GM23338 (cell line): ENCODE measurements around the gene CLCF1. TPM values are rescaled to one million over a fixed set of nuclear protein-coding genes. Genes with fewer than 3 reads are reported as not detected.

Experiments
- ATAC-seq: fragments of 200-7000 bp; cut with Tn5 transposase; 3 replicates; pipeline ENCODE4 v1.9.1; 2020
- DNase-seq: peaks from one replicate; pipeline ENCODE4 v3.0.0-alpha.2; 2015; ENCODE audit warnings: low spot score
- H2AFZ ChIP-seq: fragments of 200-600 bp; sonication (generic); 2 replicates; pipeline ENCODE4 v1.8.0; 2016; ENCODE audit warnings: antibody characterized with exemption, mild to moderate bottlenecking, moderate library complexity
- H3F3A ChIP-seq: fragments of 200-600 bp; sonication (generic); replicated peaks from 2 replicates; pipeline ENCODE4 v1.8.0; 2017; ENCODE audit warnings: antibody characterized with exemption, mixed run types, low read depth
- H3K27ac ChIP-seq: fragments of 200-600 bp; sonication (generic); 2 replicates; pipeline ENCODE4 v1.6.1; 2016; ENCODE audit warnings: low read depth
- H3K27me3 ChIP-seq: fragments of 200-600 bp; sonication (generic); 2 replicates; pipeline ENCODE4 v1.8.0; 2016; ENCODE audit warnings: mild to moderate bottlenecking, mixed run types, moderate library complexity; ENCODE audit not compliant: insufficient read depth
- H3K36me3 ChIP-seq: fragments of 200-600 bp; sonication (generic); 2 replicates; pipeline ENCODE4 v1.8.0; 2016; ENCODE audit warnings: mild to moderate bottlenecking; ENCODE audit not compliant: insufficient read depth
- H3K4me1 ChIP-seq: fragments of 200-600 bp; sonication (generic); 2 replicates; pipeline ENCODE4 v1.8.0; 2016; ENCODE audit warnings: mild to moderate bottlenecking, moderate library complexity; ENCODE audit not compliant: insufficient read depth
- H3K4me2 ChIP-seq: fragments of 200-600 bp; sonication (generic); 2 replicates; pipeline ENCODE4 v1.7.1; 2017; ENCODE audit warnings: mixed run types
- H3K4me3 ChIP-seq: fragments of 200-600 bp; sonication (generic); 2 replicates; pipeline ENCODE4 v1.6.1; 2016; ENCODE audit warnings: mixed run types
- H3K79me2 ChIP-seq: fragments of 200-600 bp; sonication (generic); replicated peaks from 2 replicates; pipeline ENCODE4 v1.8.0; 2017; ENCODE audit warnings: mild to moderate bottlenecking; ENCODE audit not compliant: insufficient read depth
- H3K9me2 ChIP-seq: fragments of 200-600 bp; sonication (generic); 2 replicates; pipeline ENCODE4 v1.8.0; 2017; ENCODE audit not compliant: insufficient read depth
- H4K20me1 ChIP-seq: fragments of 200-600 bp; sonication (generic); replicated peaks from 2 replicates; pipeline ENCODE4 v1.8.0; 2017; ENCODE audit warnings: mild to moderate bottlenecking; ENCODE audit not compliant: insufficient read depth
- H3K27ac Mint-ChIP-seq: 2 replicates; pipeline ENCODE4 v1.8.0; 2020; ENCODE audit warnings: inconsistent platforms, mild to moderate bottlenecking, moderate library complexity, mixed read lengths
- H3K27me3 Mint-ChIP-seq: 3 replicates; pipeline ENCODE4 v1.8.0; 2022; ENCODE audit warnings: low read depth, mild to moderate bottlenecking, moderate library complexity, mixed read lengths, inconsistent platforms; ENCODE audit not compliant: insufficient read depth, poor library complexity
- H3K36me3 Mint-ChIP-seq: 3 replicates; pipeline ENCODE4 v1.8.0; 2021; ENCODE audit warnings: low read depth, mild to moderate bottlenecking, inconsistent platforms, moderate library complexity, mixed read lengths
- H3K4me1 Mint-ChIP-seq: 3 replicates; pipeline ENCODE4 v1.8.0; 2020; ENCODE audit warnings: mild to moderate bottlenecking, inconsistent platforms, mixed read lengths
- H3K4me3 Mint-ChIP-seq: 3 replicates; pipeline ENCODE4 v1.8.0; 2021; ENCODE audit warnings: moderate library complexity, mild to moderate bottlenecking, inconsistent platforms, mixed read lengths
- H3K9me3 Mint-ChIP-seq: 3 replicates; pipeline ENCODE4 v1.8.0; 2020; ENCODE audit warnings: moderate library complexity, mild to moderate bottlenecking, inconsistent platforms, mixed read lengths
- CREB1 ChIP-seq: fragments of 250-450 bp; sonication (Bioruptor Pico); IDR thresholded peaks from 2 replicates; pipeline ENCODE4 v1.5.0; 2020; ENCODE audit warnings: low read depth, mild to moderate bottlenecking, moderate library complexity
- CTCF ChIP-seq, 2 experiments: fragments of 200-600 bp in 1 of 2; sonication (generic) in 1 of 2; conservative IDR thresholded peaks; 2 replicates each; pipeline versions ENCODE4 v1.5.1 to v1.6.1; 2016 to 2017; ENCODE audit warnings: antibody characterized with exemption in 2 of 2, low read depth in 2 of 2, mild to moderate bottlenecking in 2 of 2, moderate library complexity in 1 of 2
- ETS1 ChIP-seq: IDR thresholded peaks from 2 replicates; pipeline ENCODE4 v1.6.1; 2016; ENCODE audit warnings: antibody characterized with exemption
- EZH2 ChIP-seq: fragments of 200-600 bp; sonication (generic); IDR thresholded peaks from one replicate; pipeline ENCODE4 v1.8.0; 2017; ENCODE audit warnings: antibody characterized with exemption, mild to moderate bottlenecking, low read depth; ENCODE audit not compliant: unreplicated experiment
- EZH2phosphoT487 ChIP-seq: fragments of 200-600 bp; sonication (generic); IDR thresholded peaks from one replicate; pipeline ENCODE4 v1.8.1; 2018; ENCODE audit warnings: antibody characterized with exemption; ENCODE audit not compliant: unreplicated experiment
- JUNB ChIP-seq: IDR thresholded peaks from one replicate; pipeline ENCODE4 v1.6.1; 2016; ENCODE audit warnings: antibody characterized with exemption; ENCODE audit not compliant: unreplicated experiment
- NANOG ChIP-seq: IDR thresholded peaks from 2 replicates; pipeline ENCODE4 v1.6.1; 2016; ENCODE audit warnings: antibody characterized with exemption, borderline replicate concordance
- POLR2AphosphoS5 ChIP-seq: IDR thresholded peaks from 2 replicates; pipeline ENCODE4 v1.6.1; 2016; ENCODE audit warnings: antibody characterized with exemption, low read depth
- REST ChIP-seq: IDR thresholded peaks from one replicate; pipeline ENCODE4 v1.6.1; 2018; ENCODE audit warnings: antibody characterized with exemption; ENCODE audit not compliant: unreplicated experiment
- STAT1 ChIP-seq: IDR thresholded peaks from one replicate; pipeline ENCODE4 v1.6.1; 2016; ENCODE audit warnings: antibody characterized with exemption; ENCODE audit not compliant: unreplicated experiment
- ZNF114 ChIP-seq: fragments of 250-450 bp; sonication (Bioruptor Pico); IDR thresholded peaks from 2 replicates; pipeline ENCODE4 v1.5.0; 2020; ENCODE audit warnings: mild to moderate bottlenecking, moderate library complexity
- ZNF331 ChIP-seq: fragments of 250-450 bp; sonication (Bioruptor Pico); IDR thresholded peaks from 2 replicates; pipeline ENCODE4 v1.5.0; 2020; ENCODE audit warnings: low read depth, mild to moderate bottlenecking, moderate library complexity
- ZNF462 ChIP-seq: fragments of 250-450 bp; sonication (Bioruptor Pico); IDR thresholded peaks from 2 replicates; pipeline ENCODE4 v1.5.0; 2020; ENCODE audit warnings: mild to moderate bottlenecking, moderate library complexity
- polyA plus RNA-seq: library from polyadenylated mRNA; unstranded; fragments of >200 nt; fragmentation: Nextera tagmentation; extraction: Ambion mirVana; gene quantifications from 2 replicates; pipeline ENCODE4 v1.2.1, GENCODE V29; 2016
- total RNA-seq: library from RNA; depleted of rRNA; stranded (reverse); fragments of >200 nt; shearing (Covaris generic); gene quantifications from 2 replicates; pipeline ENCODE4 v1.2.3, GENCODE V29; 2014

CLCF1 gene
- total and polyA plus RNA-seq, 2 experiments from 2014 or later = 0.32 TPM; not detected in 1

- no peak for DNase-seq
- H3K27ac ChIP-seq = no peak overlapping the region
- no peak overlapping the region for H3K4me3 ChIP-seq
- Mint-ChIP-seq H3K4me3 (no peak overlapping the region; the same call in 2 of the 3 replicates), H3K36me3 (no peaks in the 10 kb centered on the region; the same call in 2 of the 3 replicates), H3K9me3 (no peaks in the 10 kb centered on the region; the same call in 2 of the 3 replicates), H3K27ac (no peak overlapping the region), H3K4me1 (peaks cover 24% of the 10 kb centered on the region), H3K27me3 (peaks cover 30% of the 10 kb centered on the region)
- ATAC-seq = no peak
- no peaks in the 10 kb centered on the region; the same call in 1 of the 2 replicates for H4K20me1 ChIP-seq
- H3K4me1 ChIP-seq = peaks cover 9% of the 10 kb centered on the region
- H3K4me2 ChIP-seq = no peak overlapping the region
- no peaks in the 10 kb centered on the region for H3K79me2 ChIP-seq
- TF ChIP-seq JUNB (no peak), CTCF (conservative IDR thresholded peaks at IDR 0.05; ENCODE audit: low read depth in 2 of 2) (no peak), ZNF114 (no peak), REST (no peak), EZH2phosphoT487 (no peak), EZH2 (no peak), POLR2AphosphoS5 (no peak), ZNF462 (CRISPR knock-in tag) (no peak), ETS1 (no peak), STAT1 (no peak), NANOG (no peak), ZNF331 (CRISPR knock-in tag) (no peak), CREB1 (CRISPR knock-in tag) (no peak)
- no peaks in the 10 kb centered on the region for H3K36me3 ChIP-seq
- H3F3A ChIP-seq = 0 out of 2 replicates have a peak, but pooled peaks cover 13% of the 10 kb centered on the region
- peaks cover 2% of the 10 kb centered on the region; the same call in 1 of the 2 replicates for H3K27me3 ChIP-seq
- H3K9me2 ChIP-seq = no peaks in the 10 kb centered on the region
- no peak overlapping the region for H2AFZ ChIP-seq
These were observed 17.0 kb downstream of the CLCF1 start for GRCh38 chr11:67356387-67356863.
